ENCODE results near the gene FGF14. TPM values are rescaled to one million over a fixed set of nuclear protein-coding genes. Genes with fewer than 3 reads are reported as not detected.

FGF14 gene
- total and polyA plus RNA-seq, 2 donors (not counting 3 experiments of a cell fraction or from before 2014, with no cell fraction given), result not detected

- Histone ChIP-seq H3K9me3 (replicated peaks; ENCODE audit: control insufficient read depth, insufficient read depth, low read length) (no peaks in the 10 kb centered on the region), H3K27ac (ENCODE audit: insufficient read depth, low read depth, low read length) (no peak overlapping the region), H2AFZ (ENCODE audit: low read depth, low read length) (no peak overlapping the region), H3K36me3 (ENCODE audit: control insufficient read depth in 2 of 2, extremely low read depth in 1 of 2, insufficient read depth in 2 of 2, low read length in 2 of 2) (no peaks in the 10 kb centered on the region), H3K4me1 (ENCODE audit: control insufficient read depth, extremely low read depth, insufficient read depth, low read length) (no peaks in the 10 kb centered on the region), H4K20me1 (replicated peaks; ENCODE audit: control insufficient read depth, extremely low read depth, insufficient read depth, low read length) (no peaks in the 10 kb centered on the region), H3K4me2 (ENCODE audit: insufficient read depth, low read length) (no peak overlapping the region), H3K9me1 (replicated peaks; ENCODE audit: control insufficient read depth, extremely low read depth, insufficient read depth, low read length) (no peaks in the 10 kb centered on the region), H3K79me2 (ENCODE audit: control insufficient read depth, insufficient read depth, low read length) (no peaks in the 10 kb centered on the region), H3K27me3 (ENCODE audit: control insufficient read depth in 2 of 2, insufficient read depth in 2 of 2, low read length in 2 of 2) (no peaks in the 10 kb centered on the region), H3K4me3 (replicated peaks in 1 of 3; ENCODE audit: insufficient read depth in 1 of 3, low read depth in 1 of 3, low read length in 3 of 3) (no peak overlapping the region), H3K9ac (replicated peaks; ENCODE audit: extremely low read depth, insufficient read depth, low read length) (no peak overlapping the region)
- CTCF ChIA-PET, result no interaction called here
- no TSS peak for BruUV-seq (replicated peaks)
- dilution Hi-C loops (cut with MboI; ENCODE audit: extremely low pct_ligation_motif_present, low sequenced_read_pairs) (no loop called here), intact Hi-C loops (cut with micrococcal nuclease) (no loop called here)
- POLR2A ChIA-PET, result no interaction called here
- no peak for TF ChIP-seq POLR2A (IDR thresholded peaks at IDR 0.05; ENCODE audit: low read depth, low read length)
- TF ChIP-seq MAX (IDR thresholded peaks at IDR 0.05; ENCODE audit: insufficient read depth, insufficient read length), result no peak
- no peak for TF ChIP-seq JUN (IDR thresholded peaks at IDR 0.05; ENCODE audit: borderline replicate concordance, insufficient read depth, insufficient read length, low read depth)
- no peak for TF ChIP-seq GATA2 (IDR thresholded peaks at IDR 0.05; ENCODE audit: insufficient read depth, insufficient read length, low read depth, low read length)
- TF ChIP-seq FOS (IDR thresholded peaks at IDR 0.05; ENCODE audit: borderline replicate concordance, insufficient read depth, low read length), result no peak
- TF ChIP-seq MYC (IDR thresholded peaks at IDR 0.05; ENCODE audit: low read depth, low read length), result no peak
- TF ChIP-seq CTCF (IDR thresholded peaks at IDR 0.05; ENCODE audit: extremely low read depth in 1 of 2, insufficient read depth in 1 of 2, low read depth in 1 of 2, low read length in 2 of 2), result no peak
- no peak for TF ChIP-seq POLR2AphosphoS5 (IDR thresholded peaks at IDR 0.05; ENCODE audit: insufficient read depth, low read depth, low read length)
- TF ChIP-seq EZH2 (IDR thresholded peaks at IDR 0.05; ENCODE audit: borderline replicate concordance, low read depth, low read length, severe bottlenecking), result no peak
- FAIRE-seq, result no peak
- no peak for DNase-seq (ENCODE audit: low read depth, low spot score)
Observed at GRCh38 chr13:102443249-102443648, 41.4 kb upstream of the FGF14 start.
